Suppressor macrophage (primary cell): ENCODE data around the gene CD200R1.

Experiments
- DNase-seq, 4 experiments: peaks; one replicate each; pipeline ENCODE4 v3.0.0-alpha.2; 2020 to 2022
- total RNA-seq, 17 experiments: gene quantifications; one replicate each; lab custom pipeline; 2026; ENCODE audit warnings: mixed read lengths in 6 of 17, inconsistent platforms in 3 of 17; lab: John Stamatoyannopoulos, UW

CD200R1 gene, protein sequence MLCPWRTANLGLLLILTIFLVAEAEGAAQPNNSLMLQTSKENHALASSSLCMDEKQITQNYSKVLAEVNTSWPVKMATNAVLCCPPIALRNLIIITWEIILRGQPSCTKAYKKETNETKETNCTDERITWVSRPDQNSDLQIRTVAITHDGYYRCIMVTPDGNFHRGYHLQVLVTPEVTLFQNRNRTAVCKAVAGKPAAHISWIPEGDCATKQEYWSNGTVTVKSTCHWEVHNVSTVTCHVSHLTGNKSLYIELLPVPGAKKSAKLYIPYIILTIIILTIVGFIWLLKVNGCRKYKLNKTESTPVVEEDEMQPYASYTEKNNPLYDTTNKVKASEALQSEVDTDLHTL
- total RNA-seq: 0 to 24.1 (median 5.3) reads per million in 17 experiments

- DNase-seq: peak in 2 of 4 experiments; percentile 16 to 41
Observed at GRCh38 chr3:112974894-112975293, at the start of gene CD200R1. CD200R1 (minus strand) TSS chr3:112975103; CDS start chr3:112974857, 246 bp downstream.

- DNase-seq: no peak
Observed at GRCh38 chr3:113021471-113021870, 46.6 kb upstream of the CD200R1 start.

DNA sequence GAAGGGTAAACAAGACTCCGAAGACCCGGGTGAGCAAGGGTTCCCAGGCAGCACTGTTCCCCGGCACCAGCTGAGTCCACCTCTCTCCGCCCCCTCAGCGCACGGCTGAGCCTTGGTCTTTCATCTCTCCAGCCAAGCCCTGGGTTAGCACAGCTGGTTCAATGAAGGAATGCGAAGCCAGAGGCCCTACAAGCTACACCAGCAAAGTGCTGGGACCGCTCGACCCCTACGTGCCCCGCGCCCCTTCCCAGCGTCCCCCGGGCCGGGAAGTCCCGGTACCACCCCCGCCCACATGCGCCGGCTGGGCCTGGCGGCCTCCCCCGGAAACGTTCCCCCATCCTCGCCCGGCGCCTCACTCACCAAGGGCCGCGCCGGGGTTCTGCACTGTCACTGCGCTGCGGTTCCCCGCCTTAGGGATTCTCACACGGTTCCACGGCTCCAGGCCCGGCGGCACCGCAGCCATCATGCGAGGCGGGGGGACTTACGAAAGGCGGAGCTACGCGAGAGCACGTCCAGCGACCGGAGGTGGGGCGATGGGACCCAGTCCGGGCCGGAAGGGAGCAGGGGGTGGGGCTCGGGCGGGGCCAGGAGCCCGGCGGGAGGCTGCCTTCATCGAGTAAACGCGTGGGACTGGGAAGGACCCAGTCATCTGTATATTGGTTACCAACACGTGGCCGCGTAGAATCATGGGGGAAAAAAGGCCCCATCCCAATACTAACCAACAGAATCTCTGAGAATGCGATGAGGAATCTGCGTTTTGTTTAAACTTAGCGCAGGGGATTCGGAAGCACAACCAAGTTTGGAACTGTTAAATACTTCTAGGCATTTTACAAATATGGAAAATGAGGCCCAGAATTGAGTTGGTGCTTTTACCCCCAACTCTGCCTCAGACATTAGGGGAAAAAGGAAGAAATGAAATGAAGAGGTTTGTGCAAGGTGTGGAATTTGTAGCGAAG lies 44.6 kb upstream of the CD200R1 start:
- DNase-seq: peak; percentile 91 to 96 (median 94)

DNA sequence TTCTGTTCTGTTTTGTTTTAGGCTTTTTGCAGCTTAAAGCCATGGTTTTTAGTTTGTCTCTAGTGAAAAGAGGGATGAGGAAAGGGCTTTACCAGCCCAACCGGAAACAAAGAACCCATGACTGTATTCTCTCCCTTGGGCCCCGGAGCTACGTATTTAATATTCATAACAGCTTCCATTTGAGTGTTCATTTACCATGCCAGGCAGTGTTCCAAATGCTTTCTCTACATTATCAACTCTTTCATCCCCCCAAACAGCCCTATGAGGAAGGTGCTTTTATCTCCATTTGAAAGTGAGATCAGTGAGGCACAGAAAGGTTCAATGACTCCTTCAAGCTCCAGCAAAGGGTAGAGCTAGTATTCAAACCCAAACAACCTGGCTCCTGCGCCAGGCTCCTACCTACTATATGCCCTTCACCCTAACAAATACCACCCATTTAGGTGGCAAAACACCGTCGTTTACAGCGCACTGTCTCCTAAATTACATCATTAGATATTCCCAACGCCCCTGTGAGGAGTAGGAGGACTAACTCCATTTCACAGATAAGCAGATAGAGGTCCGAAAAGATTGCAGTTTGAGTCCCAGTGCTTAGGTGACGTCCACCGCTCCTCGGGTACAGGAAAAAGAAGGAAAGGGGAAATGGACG lies 43.8 kb upstream of the CD200R1 start:
- peak; percentile 8 to 34 (median 11) for DNase-seq

GRCh38 chr3:113013593-113013992 lies 38.7 kb upstream of the CD200R1 start:
- DNase-seq: no peak

DNA sequence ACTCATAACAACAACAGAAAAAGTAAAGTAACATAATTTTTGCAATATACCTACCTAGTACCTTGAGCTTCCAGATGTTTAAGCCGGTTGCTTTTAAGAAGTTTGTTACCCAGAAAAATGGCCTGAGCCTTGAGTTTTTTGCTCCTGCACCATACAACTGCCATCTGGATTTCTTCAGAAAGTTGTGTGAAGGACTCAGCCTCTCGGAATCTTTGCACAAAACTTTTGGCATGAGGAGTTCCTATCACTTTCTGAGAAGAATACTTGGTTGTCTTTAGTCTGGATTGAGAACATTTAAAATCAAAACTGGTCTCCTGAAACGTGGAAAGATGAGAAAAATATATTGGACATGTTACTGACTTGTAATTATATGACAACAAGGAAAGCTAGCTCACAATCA lies 33.2 kb upstream of the CD200R1 start:
- DNase-seq: no peak

DNA sequence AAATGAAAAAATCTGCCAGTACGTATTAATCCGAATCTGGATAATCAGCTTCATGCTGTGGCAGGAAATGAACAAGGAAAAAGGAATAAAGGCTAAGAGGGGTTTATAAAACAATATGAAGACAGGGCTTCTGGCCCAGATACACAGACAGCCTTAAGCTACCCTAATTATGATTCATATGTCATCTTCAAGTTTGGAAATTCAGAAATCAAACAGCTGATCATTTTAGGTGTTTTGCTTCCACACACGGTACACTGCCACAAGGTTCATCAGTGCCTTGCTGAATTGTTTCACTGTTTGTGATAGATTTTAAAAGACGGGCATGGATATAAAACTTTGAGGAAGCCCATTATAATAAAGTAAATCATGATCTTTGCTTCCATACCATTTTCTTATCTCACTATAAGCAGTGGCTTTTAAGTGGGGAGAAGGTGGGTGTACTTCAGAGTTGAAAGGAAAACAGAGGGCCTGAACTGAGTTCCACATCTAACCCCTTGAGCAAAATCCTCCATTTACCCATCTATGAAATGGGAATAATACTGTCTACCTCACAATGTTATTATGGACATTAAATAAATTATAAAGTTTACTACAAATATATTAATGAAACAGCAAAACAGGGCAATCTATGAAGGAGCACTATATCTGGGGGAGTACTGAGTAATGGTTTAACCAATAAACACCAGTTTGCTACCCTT lies 31.6 kb upstream of the CD200R1 start:
- no peak for DNase-seq

GRCh38 chr3:113005611-113006010 lies 30.7 kb upstream of the CD200R1 start:
- DNase-seq: no peak

DNA sequence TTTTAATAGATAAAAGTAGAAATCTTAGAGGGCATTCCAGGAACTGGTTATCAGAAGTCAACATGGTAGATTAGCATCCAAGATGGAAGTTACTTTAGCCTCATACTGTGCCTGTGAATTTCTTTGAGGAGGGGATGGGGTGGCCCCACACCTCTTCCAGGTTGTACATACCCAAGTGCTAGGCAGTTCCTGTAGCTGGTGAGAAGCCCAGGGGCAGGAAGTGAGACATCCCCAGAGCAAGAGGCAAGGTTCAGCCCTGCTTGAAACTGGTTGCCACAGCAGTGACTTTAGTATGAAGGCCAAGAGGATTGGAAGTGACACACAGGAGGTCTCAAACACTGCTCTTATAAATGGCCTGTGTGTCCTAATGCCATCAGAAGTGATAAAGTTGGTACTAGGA lies 27.8 kb upstream of the CD200R1 start:
- DNase-seq: no peak

DNA sequence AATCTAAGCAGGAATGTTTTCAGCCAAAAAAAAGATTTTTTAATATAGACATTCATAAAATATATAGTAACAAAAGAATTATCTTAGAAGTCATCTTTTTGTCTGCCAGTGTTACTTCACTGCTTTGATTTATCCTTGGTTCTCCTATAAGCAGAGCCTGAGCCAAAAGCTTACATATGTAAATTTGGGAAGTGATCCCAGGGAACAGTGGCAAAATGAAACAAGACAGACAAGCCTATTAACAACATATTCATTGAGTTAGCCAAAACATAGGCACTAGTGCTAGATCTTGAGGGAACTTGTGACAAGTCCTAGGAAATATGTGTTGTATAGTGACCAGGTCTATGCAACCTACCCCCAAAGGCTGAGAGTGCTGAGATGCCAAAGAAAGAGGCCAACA lies 27.1 kb upstream of the CD200R1 start:
- no peak for DNase-seq

GRCh38 chr3:113000691-113001090 lies 25.8 kb upstream of the CD200R1 start:
- no peak for DNase-seq

GRCh38 chr3:112995800-112996199 lies 20.9 kb upstream of the CD200R1 start:
- DNase-seq: no peak

GRCh38 chr3:112990672-112991602 lies 16.0 kb upstream of the CD200R1 start, which contains the start of gene GTPBP8:
GTPBP8 (plus strand) TSS chr3:112990984; CDS start chr3:112991000, 16 bp downstream.
- DNase-seq: peak; percentile 91 to 95 (median 92)

- no peak for DNase-seq
Observed at GRCh38 chr3:112987710-112988334, 12.9 kb upstream of the CD200R1 start.

- peak in 1 of 4 experiments; percentile 22 for DNase-seq
Observed at GRCh38 chr3:112984485-112984884, 9.6 kb upstream of the CD200R1 start.

- DNase-seq: peak in 2 of 4 experiments; percentile 47 to 52
Observed at GRCh38 chr3:112982710-112983109, 7.8 kb upstream of the CD200R1 start.

GRCh38 chr3:112980080-112980479 lies 5.2 kb upstream of the CD200R1 start:
- DNase-seq: no peak

DNA sequence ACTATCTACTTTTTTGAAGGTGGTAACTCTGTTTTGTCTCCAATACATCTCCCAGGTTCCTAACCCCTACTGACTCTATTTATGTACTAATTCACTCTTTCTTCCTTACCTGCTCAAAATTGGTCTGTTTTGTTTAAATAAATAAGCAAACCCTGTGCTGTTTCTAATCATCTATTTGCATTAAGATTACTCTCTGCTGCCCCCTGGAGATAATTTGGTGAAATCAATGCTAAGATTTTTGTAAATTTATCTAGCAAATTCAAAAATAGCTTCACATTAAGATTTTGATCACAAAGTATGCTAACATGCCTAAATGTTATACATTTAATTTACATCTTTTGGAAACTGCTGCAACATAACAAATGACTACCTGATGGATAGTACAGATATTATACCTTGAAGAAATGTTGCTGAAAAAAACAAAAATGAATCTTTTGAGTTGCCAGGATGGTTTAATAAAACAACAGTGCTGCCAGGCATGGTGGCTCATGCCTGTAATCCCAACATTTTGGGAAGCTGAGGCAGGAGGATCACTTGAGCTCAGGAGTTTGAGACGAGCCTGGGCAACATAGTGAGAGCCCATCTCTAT lies 4.4 kb upstream of the CD200R1 start:
- DNase-seq: peak in 3 of 4 experiments; percentile 64 to 79 (median 66)

DNA sequence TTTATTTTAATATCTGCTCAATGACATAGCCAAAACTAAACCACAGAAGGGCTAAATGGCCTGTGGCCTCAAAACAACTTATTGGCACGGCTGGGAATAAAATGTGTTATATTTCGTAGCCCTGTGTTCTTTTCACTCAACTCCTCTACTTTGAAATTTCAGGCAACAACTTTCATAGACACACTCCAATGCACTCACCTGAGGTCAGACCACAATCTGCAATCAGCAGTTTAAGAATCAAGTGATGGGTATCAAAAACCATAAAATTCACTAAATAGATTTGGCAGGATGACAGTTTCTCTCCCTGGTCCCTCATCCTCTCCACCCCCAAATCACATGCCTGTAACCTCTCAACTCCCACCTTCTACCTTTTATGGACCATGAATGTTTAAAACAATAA lies 2.0 kb upstream of the CD200R1 start:
- no peak for DNase-seq

GRCh38 chr3:112976001-112976400 lies 1.1 kb upstream of the CD200R1 start:
- DNase-seq: peak in 2 of 4 experiments; percentile 22 to 47
